ENCODE measurements around the gene SLC13A4. TPM values are rescaled to one million over a fixed set of nuclear protein-coding genes. Genes with fewer than 3 reads are reported as not detected.

SLC13A4 gene
- total RNA-seq, 2 donors from 2014 or later, result not detected

GRCh38 chr7:135733603-135734342 is 5.8 kb upstream of the SLC13A4 start:
- Mint-ChIP-seq H3K27ac (no peak overlapping the region), H3K36me3 (no peaks in the 10 kb centered on the region), H3K9me3 (no peaks in the 10 kb centered on the region)
- ATAC-seq (no peak), DNase-seq (ENCODE audit: low spot score in 2 of 2) (no peak)

- H3K27ac Mint-ChIP-seq, result no peak overlapping the region
- no peak for DNase-seq (ENCODE audit: low spot score in 2 of 2)
- H3K9me3 Mint-ChIP-seq, result no peaks in the 10 kb centered on the region
- no peaks in the 10 kb centered on the region for H3K36me3 Mint-ChIP-seq
- no peak for ATAC-seq
Observed at GRCh38 chr7:135731131-135731530, 3.1 kb upstream of the SLC13A4 start.

- ATAC-seq, result no peak
- Mint-ChIP-seq H3K27ac (no peak overlapping the region), H3K9me3 (no peaks in the 10 kb centered on the region), H3K36me3 (no peaks in the 10 kb centered on the region)
- DNase-seq (ENCODE audit: low spot score in 2 of 2), result no peak
Observed at GRCh38 chr7:135729230-135729629, 1.2 kb upstream of the SLC13A4 start.

GRCh38 chr7:135726911-135727673 is 894 bp downstream of the SLC13A4 start:
- H3K36me3 Mint-ChIP-seq, result no peaks in the 10 kb centered on the region
- no peaks in the 10 kb centered on the region for H3K9me3 Mint-ChIP-seq
- H3K27ac Mint-ChIP-seq, result no peak overlapping the region
- no peak for DNase-seq (ENCODE audit: low spot score in 2 of 2)
- ATAC-seq, result no peak

- H3K9me3 Mint-ChIP-seq, result no peaks in the 10 kb centered on the region
- no peak overlapping the region for H3K27ac Mint-ChIP-seq
Observed at GRCh38 chr7:135726276-135726788, 1.7 kb downstream of the SLC13A4 start.

GRCh38 chr7:135723411-135723810 is 4.6 kb downstream of the SLC13A4 start:
- DNase-seq (ENCODE audit: low spot score in 2 of 2) (no peak), ATAC-seq (no peak)
- Mint-ChIP-seq H3K27ac (no peak overlapping the region), H3K9me3 (no peaks in the 10 kb centered on the region), H3K36me3 (no peaks in the 10 kb centered on the region)

More at GRCh38 chr7:135726276-135726788, 1.7 kb downstream of the SLC13A4 start:
- DNase-seq (ENCODE audit: low spot score in 2 of 2), result no peak
- no peak for ATAC-seq
- no peaks in the 10 kb centered on the region for H3K36me3 Mint-ChIP-seq

GRCh38 chr7:135721198-135721820 is 6.7 kb downstream of the SLC13A4 start:
- no peak for DNase-seq (ENCODE audit: low spot score in 2 of 2)
- Mint-ChIP-seq H3K27ac (no peak overlapping the region), H3K9me3 (no peaks in the 10 kb centered on the region), H3K36me3 (no peaks in the 10 kb centered on the region)
- no peak for ATAC-seq

GRCh38 chr7:135719688-135720087 is 8.3 kb downstream of the SLC13A4 start:
- Mint-ChIP-seq H3K27ac (peak overlapping the region in 1 of 2 donors; percentile 58), H3K36me3 (no peaks in the 10 kb centered on the region)

GRCh38 chr7:135718794-135719437 is 9.1 kb downstream of the SLC13A4 start:
- ATAC-seq (no peak), DNase-seq (ENCODE audit: low spot score in 2 of 2) (no peak)
- no peaks in the 10 kb centered on the region for H3K36me3 Mint-ChIP-seq
- H3K9me3 Mint-ChIP-seq, result no peaks in the 10 kb centered on the region
- no peak overlapping the region for H3K27ac Mint-ChIP-seq

More at GRCh38 chr7:135719688-135720087, 8.3 kb downstream of the SLC13A4 start:
- ATAC-seq (no peak), DNase-seq (ENCODE audit: low spot score in 2 of 2) (no peak)
- no peaks in the 10 kb centered on the region for H3K9me3 Mint-ChIP-seq

- H3K27ac Mint-ChIP-seq, result no peak overlapping the region
- no peaks in the 10 kb centered on the region for H3K36me3 Mint-ChIP-seq
- ATAC-seq, result no peak
- H3K9me3 Mint-ChIP-seq, result no peaks in the 10 kb centered on the region
- DNase-seq (ENCODE audit: low spot score in 2 of 2), result no peak
Observed at GRCh38 chr7:135718219-135718618, 9.8 kb downstream of the SLC13A4 start.

- no peak for ATAC-seq
- Mint-ChIP-seq H3K27ac (no peak overlapping the region), H3K36me3 (no peaks in the 10 kb centered on the region), H3K9me3 (no peaks in the 10 kb centered on the region)
- no peak for DNase-seq (ENCODE audit: low spot score in 2 of 2)
Observed at GRCh38 chr7:135717693-135718092, 10.3 kb downstream of the SLC13A4 start.

- ATAC-seq, result no peak
- Mint-ChIP-seq H3K9me3 (no peaks in the 10 kb centered on the region), H3K27ac (no peak overlapping the region), H3K36me3 (no peaks in the 10 kb centered on the region)
- DNase-seq (ENCODE audit: low spot score in 2 of 2), result no peak
Observed at GRCh38 chr7:135716677-135717238, 11.2 kb downstream of the SLC13A4 start.

- H3K9me3 Mint-ChIP-seq, result no peaks in the 10 kb centered on the region
- DNase-seq (ENCODE audit: low spot score in 2 of 2), result no peak
- no peak for ATAC-seq
- no peak overlapping the region for H3K27ac Mint-ChIP-seq
- no peaks in the 10 kb centered on the region for H3K36me3 Mint-ChIP-seq
Observed at GRCh38 chr7:135715673-135716072, 12.3 kb downstream of the SLC13A4 start.

- Mint-ChIP-seq H3K9me3 (no peaks in the 10 kb centered on the region), H3K36me3 (no peaks in the 10 kb centered on the region), H3K27ac (no peak overlapping the region)
- ATAC-seq, result no peak
- DNase-seq (ENCODE audit: low spot score in 2 of 2), result no peak
Observed at GRCh38 chr7:135715055-135715522, 12.9 kb downstream of the SLC13A4 start.

GRCh38 chr7:135714534-135715009 is 13.4 kb downstream of the SLC13A4 start:
- H3K27ac Mint-ChIP-seq, result no peak overlapping the region
- H3K36me3 Mint-ChIP-seq, result no peaks in the 10 kb centered on the region
- DNase-seq (ENCODE audit: low spot score in 2 of 2) (no peak), ATAC-seq (no peak)
- H3K9me3 Mint-ChIP-seq, result no peaks in the 10 kb centered on the region

GRCh38 chr7:135713836-135714470 is 14.0 kb downstream of the SLC13A4 start:
- Mint-ChIP-seq H3K9me3 (no peaks in the 10 kb centered on the region), H3K36me3 (no peaks in the 10 kb centered on the region), H3K27ac (no peak overlapping the region)
- no peak for ATAC-seq
- no peak for DNase-seq (ENCODE audit: low spot score in 2 of 2)
